Tongue (tissue), 2 donors: ENCODE results near the gene B9D1. TPM values are rescaled to one million over a fixed set of nuclear protein-coding genes. Genes with fewer than 3 reads are reported as not detected.
A peak's percentile ranks its signal among the peaks of the same experiment; 100 is the strongest.

Source experiments
- DNase-seq: peaks from one replicate; pipeline ENCODE4 v3.0.0-alpha.2; 2015
- total RNA-seq: library from RNA; depleted of rRNA; stranded (reverse); fragments of >200 nt; gene quantifications from one replicate; pipeline ENCODE4 v1.2.3, GENCODE V29; 2014

The B9D1 gene
- total RNA-seq: 5.1 TPM

- peak; percentile 98 for DNase-seq
Measured at GRCh38 chr17:19362277-19363113, at the start of gene B9D1. B9D1 (minus strand) TSS chr17:19362723; CDS start chr17:19362569, 154 bp downstream.

- DNase-seq: peak; percentile 43
Measured at GRCh38 chr17:19411631-19412030, 49.1 kb upstream of the B9D1 start.

DNA sequence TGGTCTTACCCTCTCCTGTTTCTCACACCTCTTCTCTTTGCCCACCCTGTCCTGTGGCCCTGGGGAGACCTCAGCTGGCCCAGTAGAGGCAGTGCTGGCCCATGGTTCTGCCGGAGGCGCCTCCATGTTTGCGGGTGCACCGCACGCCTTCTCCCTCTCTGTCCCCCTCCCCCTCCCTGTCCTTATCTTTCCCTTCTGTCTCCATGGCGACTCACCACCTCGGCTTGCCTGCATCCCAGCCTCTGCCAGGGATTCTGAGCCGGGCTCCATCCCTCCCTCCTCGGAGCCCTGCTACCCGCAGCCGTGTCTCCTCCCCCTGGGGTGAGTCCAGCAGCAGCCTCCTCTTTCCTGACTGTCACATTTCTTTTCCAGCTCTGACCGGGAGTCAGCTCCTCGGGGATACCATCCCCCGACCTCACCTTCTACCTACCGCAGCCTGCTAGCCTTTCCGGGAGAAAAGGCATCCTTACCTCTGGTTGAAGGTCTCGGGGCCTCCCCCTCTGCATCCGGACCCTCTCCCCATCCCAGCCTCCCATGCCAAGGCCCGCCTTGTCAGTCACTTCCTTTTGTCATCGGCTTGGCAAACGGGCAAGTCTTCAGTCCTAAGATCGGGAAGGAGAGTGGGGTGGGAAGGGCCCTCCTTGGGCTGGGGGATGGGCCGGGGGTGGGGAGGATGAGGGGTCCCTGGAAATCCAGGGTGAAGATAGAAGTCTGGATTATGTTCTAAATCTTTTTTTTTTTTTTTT lies 48.5 kb upstream of the B9D1 start, which contains the start of gene RNF112:
Gene RNF112, plus strand, starts transcription at position 358 of the 746 bp plus-strand sequence. Its CDS starts 177 bp downstream, at position 535.
- no peak for DNase-seq

DNA sequence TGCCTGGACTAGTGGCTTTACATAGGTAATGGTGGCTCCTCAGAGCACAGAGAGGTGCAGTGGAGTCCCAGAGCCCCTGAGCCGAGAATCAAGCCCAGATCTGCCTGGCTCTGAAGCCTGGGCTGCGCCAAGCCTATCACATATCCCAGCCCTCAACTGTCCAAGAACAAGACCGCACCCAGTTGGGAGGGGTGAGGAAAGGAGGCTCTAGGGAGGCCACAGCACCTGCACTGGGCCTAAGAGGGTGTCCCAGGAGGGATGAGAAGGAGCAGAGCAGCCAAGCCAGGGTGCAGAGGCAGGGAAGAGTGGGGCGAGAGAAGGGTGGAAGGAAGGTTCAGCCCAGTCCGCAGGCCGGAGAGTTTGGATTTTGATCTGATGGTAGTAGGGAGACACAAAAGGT lies 47.6 kb upstream of the B9D1 start:
- DNase-seq: no peak

- DNase-seq: no peak
Measured at GRCh38 chr17:19409509-19409908, 47.0 kb upstream of the B9D1 start.

DNA sequence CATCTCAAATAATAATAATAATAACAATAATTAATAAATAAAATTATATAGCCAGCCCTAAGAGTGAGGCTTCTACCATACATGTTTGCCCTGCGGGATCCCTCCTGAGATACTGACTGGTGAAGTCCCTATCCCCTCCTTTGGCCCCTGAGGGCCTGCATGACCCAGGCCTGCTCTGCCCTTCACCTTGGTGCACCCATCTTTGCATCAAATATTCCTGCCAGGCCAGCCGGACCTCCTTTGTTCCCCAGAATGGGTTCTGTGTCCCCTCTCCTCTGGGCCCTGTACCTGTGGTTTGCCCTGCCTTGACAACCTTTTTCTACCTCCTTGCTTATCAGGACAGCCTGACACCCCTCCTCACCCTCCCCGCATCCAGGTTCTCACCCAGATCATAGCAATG lies 46.5 kb upstream of the B9D1 start:
- DNase-seq: no peak

DNA sequence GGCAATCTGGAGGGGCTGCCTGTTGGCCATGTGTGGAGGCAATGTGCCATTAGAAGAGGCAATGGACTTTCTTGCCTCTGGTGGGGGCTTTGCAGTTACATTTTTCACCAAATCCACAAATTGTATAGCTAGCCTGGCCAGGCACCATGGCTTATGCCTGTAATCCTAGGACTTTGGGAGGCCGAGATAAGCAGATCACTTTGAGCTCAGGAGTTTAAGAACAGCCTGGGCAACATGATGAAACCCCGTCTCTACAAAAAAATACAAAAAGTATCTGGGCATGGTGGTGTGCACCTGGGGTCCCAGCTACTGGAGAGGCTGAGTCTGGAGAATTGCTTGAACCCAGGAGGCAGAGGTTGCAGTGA lies 45.8 kb upstream of the B9D1 start:
- no peak for DNase-seq

- DNase-seq: no peak
Measured at GRCh38 chr17:19407601-19408345, 45.2 kb upstream of the B9D1 start.

GRCh38 chr17:19405114-19405513 lies 42.6 kb upstream of the B9D1 start:
- DNase-seq: no peak

DNA sequence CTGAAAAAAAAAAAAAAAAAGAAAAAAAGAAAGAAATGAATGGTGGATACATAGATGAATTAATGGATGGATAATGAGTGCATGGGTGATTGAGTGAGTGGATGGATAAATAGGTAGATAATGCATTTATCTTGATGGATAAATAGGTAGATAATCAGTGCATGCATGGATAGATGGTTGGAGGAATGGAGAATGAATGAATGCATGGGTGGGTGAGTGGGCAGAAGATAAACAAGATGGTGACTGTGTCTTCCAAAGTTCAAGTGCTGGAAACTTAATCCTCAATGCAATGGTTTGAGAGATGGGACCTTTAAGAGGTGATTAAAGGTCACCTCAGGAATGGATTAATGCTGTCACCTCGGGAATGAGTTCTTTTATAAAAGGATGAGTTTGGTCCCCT lies 41.7 kb upstream of the B9D1 start:
- DNase-seq: no peak

DNA sequence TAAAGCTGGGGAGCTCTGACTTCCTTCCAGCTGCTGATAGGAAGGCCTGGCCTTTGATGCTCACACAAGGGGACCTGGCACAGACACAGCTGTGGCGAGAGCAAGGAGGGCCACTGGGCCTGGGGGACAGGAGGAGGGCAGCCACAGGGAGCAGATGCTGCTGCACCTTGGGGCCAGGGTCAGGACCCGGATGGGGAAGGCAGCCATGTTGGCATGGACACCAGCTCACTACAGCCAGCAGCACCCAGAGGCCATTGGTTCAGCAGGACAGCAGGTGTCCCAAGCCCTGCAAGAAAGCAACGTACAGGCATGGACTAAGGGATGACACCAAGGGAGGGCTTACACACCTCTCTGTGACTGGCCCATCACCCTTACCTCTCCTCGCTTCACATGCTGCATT lies 40.5 kb upstream of the B9D1 start:
- DNase-seq: no peak

GRCh38 chr17:19402171-19402570 lies 39.6 kb upstream of the B9D1 start:
- no peak for DNase-seq

GRCh38 chr17:19401321-19402010 lies 38.9 kb upstream of the B9D1 start:
- DNase-seq: no peak

- DNase-seq: peak; percentile 96
Measured at GRCh38 chr17:19399750-19400450, 37.4 kb upstream of the B9D1 start.

- DNase-seq: no peak
Measured at GRCh38 chr17:19398301-19399181, 36.0 kb upstream of the B9D1 start.

GRCh38 chr17:19397556-19398041 lies 35.1 kb upstream of the B9D1 start:
- DNase-seq: no peak

DNA sequence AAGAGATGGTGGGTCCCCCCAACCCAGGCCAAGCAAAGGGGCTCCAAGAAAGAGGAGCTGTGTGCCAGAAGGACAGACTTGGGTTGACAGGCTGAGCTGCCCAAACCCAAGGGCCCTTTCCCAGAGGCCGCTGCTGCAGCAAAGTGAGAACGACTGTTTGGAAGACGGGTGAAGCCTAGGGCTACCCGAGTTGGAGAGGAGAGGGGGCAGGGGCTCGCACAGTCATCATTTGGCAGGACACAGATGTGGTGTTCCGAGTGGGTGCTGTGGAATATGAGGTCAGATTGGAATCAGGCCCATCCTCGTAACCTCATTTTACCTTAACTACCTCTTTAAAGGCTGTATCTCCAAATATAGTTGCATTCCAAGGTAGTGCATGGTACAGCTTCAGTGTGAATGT lies 29.8 kb upstream of the B9D1 start:
- DNase-seq: no peak

- DNase-seq: no peak
Measured at GRCh38 chr17:19391432-19391831, 28.9 kb upstream of the B9D1 start.

DNA sequence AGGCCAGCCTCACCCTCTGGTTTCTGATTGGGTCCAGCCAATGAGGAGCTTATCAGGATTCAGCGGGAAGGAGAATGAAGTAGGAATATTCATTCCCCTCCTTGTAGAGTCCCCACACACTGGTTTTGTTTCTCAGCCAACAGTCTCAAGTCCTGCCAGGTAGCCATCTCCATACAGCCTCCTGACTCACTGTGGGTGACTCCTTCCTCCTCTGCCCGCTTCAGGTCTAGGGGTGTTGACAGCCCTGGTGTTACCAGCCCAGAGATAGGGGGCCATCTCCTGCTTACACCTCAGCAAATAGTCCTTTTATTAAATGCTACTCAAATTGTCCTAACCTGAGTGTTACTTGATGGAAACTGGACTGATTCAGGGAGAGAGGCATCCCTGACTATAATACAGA lies 28.4 kb upstream of the B9D1 start:
- no peak for DNase-seq
